ENCODE data around the gene POU2AF2.

Gene POU2AF2

DNA sequence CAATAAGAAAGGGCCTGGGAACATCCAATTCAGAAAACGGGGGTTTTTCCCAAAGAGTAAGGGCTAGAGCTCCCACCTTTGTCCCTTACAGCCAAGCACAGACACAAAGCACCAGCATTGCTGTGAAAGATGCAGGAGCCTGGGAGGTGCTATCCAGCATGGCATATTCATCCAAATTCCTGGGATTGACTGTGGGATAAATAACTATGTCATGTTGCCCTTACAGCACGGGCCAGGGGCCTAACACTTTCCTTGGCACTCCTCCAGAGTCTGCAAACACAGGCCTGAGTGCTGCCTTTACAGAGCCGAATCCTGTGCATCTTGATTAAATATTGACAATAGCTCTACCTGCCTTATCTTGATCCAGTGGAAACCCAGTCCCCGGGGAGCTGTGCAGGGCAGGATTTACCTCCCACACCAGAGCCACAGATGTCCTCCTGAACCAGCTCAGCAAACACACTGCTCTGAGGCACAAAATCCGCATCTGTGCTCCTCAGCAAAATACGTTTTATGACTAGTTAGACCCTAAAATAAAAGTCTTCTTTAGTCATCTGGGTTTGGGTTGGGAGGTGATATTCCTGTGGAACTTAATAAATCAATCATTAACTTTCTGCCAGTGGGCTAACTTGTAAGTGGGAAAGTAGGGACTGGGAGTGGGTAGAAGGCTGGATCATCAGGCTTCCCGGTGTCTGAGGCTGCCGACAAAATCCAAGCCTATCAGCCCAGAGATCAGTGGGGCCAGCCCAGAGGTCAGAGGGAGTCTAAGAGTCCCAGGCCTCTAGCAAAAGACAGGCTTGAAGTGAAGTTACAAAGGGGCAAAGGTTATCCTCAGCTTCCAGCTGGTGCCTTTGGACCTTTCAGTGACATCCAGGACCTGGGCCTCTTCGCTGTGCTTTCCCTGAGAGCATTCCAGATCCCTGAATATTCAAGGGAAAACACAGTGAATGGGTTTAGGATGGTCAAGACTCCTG is 89.3 kb downstream of the POU2AF2 start:
- no peak for TF ChIP-seq EGR1 (IDR thresholded peaks at IDR 0.05)
- no peak for TF ChIP-seq RAD21 (IDR thresholded peaks at IDR 0.05; ENCODE audit: low read depth)
- TF ChIP-seq, protein P1, sequence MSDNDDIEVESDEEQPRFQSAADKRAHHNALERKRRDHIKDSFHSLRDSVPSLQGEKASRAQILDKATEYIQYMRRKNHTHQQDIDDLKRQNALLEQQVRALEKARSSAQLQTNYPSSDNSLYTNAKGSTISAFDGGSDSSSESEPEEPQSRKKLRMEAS (IDR thresholded peaks at IDR 0.05), result no peak
- no peak for TF ChIP-seq ZBTB7A (IDR thresholded peaks at IDR 0.05; ENCODE audit: low read depth)
- TF ChIP-seq TEAD4 (IDR thresholded peaks at IDR 0.05), result no peak

DNA sequence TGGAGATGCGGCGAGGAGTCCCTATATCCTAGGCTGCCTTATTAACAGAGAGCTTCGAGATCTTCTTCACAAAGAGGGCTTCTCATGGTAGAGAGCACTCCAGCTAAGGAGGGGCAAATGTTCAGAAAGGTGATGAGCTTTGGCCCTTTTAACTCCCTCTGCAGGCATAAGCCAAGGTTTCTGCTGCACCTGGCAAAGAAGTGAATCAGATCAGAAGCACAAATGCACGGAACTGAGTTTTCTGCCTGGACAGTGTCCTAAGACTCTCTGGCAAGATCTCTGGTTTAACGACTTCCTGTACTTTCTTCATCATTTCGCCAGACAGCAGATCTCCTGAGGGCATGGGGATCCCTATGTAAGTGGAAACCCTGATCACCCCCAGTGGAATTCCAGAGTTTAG is 90.0 kb downstream of the POU2AF2 start:
- no peak for TF ChIP-seq CEBPB (IDR thresholded peaks at IDR 0.05)
- no peak for TF ChIP-seq NFIC (IDR thresholded peaks at IDR 0.05)
- no peak for TF ChIP-seq ZBTB7A (IDR thresholded peaks at IDR 0.05; ENCODE audit: low read depth)
- TF ChIP-seq TCF12 (IDR thresholded peaks at IDR 0.05; ENCODE audit: low read depth), result no peak
- TF ChIP-seq TAF1 (IDR thresholded peaks at IDR 0.05; ENCODE audit: low read depth), result no peak
- no peak for TF ChIP-seq REST (IDR thresholded peaks at IDR 0.05; ENCODE audit: low read depth)
- TF ChIP-seq EP300 (IDR thresholded peaks at IDR 0.05; ENCODE audit: borderline replicate concordance), result no peak
